MCF 10A (cell line): Measurements from ENCODE around the gene ASTN2. TPM values are rescaled to one million over a fixed set of nuclear protein-coding genes. Genes with fewer than 3 reads are reported as not detected.

Experiments used
- BruUV-seq: library from RNA; stranded (reverse); fragments of 400-500 nt; replicated peaks from 2 replicates; lab custom pipeline; 2021; lab: Mats Ljungman, UMichigan
- CTCF ChIA-PET: fragments of 300-600 bp; sonication (Branson Sonifier 250); formaldehyde crosslinking; extraction: SDS; loops from one replicate; lab custom pipeline; 2021; ENCODE audit warnings: antibody characterized with exemption, inconsistent platforms; lab: Yijun Ruan, JAX
- POLR2A ChIA-PET: fragments of 300-600, 350-650 bp; sonication (Branson Sonifier 250); formaldehyde crosslinking; extraction: SDS; loops from one replicate; lab custom pipeline; 2020; ENCODE audit warnings: antibody characterized with exemption, inconsistent platforms; lab: Yijun Ruan, JAX
- DNase-seq: peaks from one replicate; pipeline ENCODE4 v3.0.0-alpha.2; 2018; ENCODE audit not compliant: unreplicated experiment
- H3K27ac Mint-ChIP-seq: one replicate; pipeline ENCODE4 v1.8.0; 2022; ENCODE audit warnings: mild to moderate bottlenecking, low read depth, mixed read lengths; ENCODE audit not compliant: unreplicated experiment
- H3K27me3 Mint-ChIP-seq: one replicate; pipeline ENCODE4 v1.8.0; 2022; ENCODE audit warnings: mixed read lengths; ENCODE audit not compliant: insufficient read depth, unreplicated experiment
- H3K36me3 Mint-ChIP-seq: one replicate; pipeline ENCODE4 v1.8.0; 2022; ENCODE audit warnings: mild to moderate bottlenecking, moderate library complexity, mixed read lengths; ENCODE audit not compliant: insufficient read depth, unreplicated experiment
- H3K4me1 Mint-ChIP-seq: one replicate; pipeline ENCODE4 v1.8.0; 2022; ENCODE audit warnings: mixed read lengths; ENCODE audit not compliant: insufficient read depth, unreplicated experiment
- H3K4me3 Mint-ChIP-seq: one replicate; pipeline ENCODE4 v1.8.0; 2022; ENCODE audit warnings: mild to moderate bottlenecking, moderate library complexity, mixed read lengths; ENCODE audit not compliant: unreplicated experiment
- H3K9me3 Mint-ChIP-seq: one replicate; pipeline ENCODE4 v1.8.0; 2022; ENCODE audit warnings: mixed read lengths; ENCODE audit not compliant: unreplicated experiment
- CTCF ChIP-seq: fragments of 200-600 bp; IDR thresholded peaks from one replicate; pipeline ENCODE4 v1.8.0; 2022; ENCODE audit warnings: antibody characterized with exemption, mild to moderate bottlenecking; ENCODE audit not compliant: unreplicated experiment
- intact Hi-C: fragments of 100-400 bp; cut with micrococcal nuclease; formaldehyde crosslinking; loops from 2 replicates; pipeline ENCODE4 v1.14.1; 2022
- total RNA-seq: library from RNA; stranded (reverse); gene quantifications from 2 replicates; pipeline ENCODE4 v1.2.3, GENCODE V29; 2022

The ASTN2 gene
- total RNA-seq, 1 experiment from 2014 or later: 1.8 TPM

GRCh38 chr9:116797276-116797675, 617.6 kb downstream of the ASTN2 start:
- H3K4me1 Mint-ChIP-seq: peaks cover 5% of the 10 kb centered on the region
- no peak for DNase-seq
- no peaks in the 10 kb centered on the region for H3K9me3 Mint-ChIP-seq
- CTCF ChIA-PET: interaction anchor here (2.4 kb wide), 1 partner anchor 62 kb away, joined by 19 read pairs; no protein-coding TSS in a partner anchor
- BruUV-seq: no TSS peak
- H3K36me3 Mint-ChIP-seq: peaks cover 6% of the 10 kb centered on the region
- intact Hi-C loops: no loop called here
- H3K27me3 Mint-ChIP-seq: no peaks in the 10 kb centered on the region
- H3K27ac Mint-ChIP-seq: no peak overlapping the region
- POLR2A ChIA-PET: no interaction called here
- no peak for TF ChIP-seq CTCF
- no peak overlapping the region for H3K4me3 Mint-ChIP-seq

GRCh38 chr9:116796669-116797068, 618.2 kb downstream of the ASTN2 start:
- CTCF ChIA-PET: interaction anchor here (0.8 to 2.4 kb wide), 2 partner anchors 11 to 63 kb away, joined by 3 to 19 read pairs; no protein-coding TSS in a partner anchor
- no peak overlapping the region for H3K27ac Mint-ChIP-seq
- no peak overlapping the region for H3K4me3 Mint-ChIP-seq
- no peaks in the 10 kb centered on the region for H3K27me3 Mint-ChIP-seq
- peaks cover 5% of the 10 kb centered on the region for H3K4me1 Mint-ChIP-seq
- intact Hi-C loops: no loop called here
- BruUV-seq: no TSS peak
- TF ChIP-seq CTCF: no peak
- DNase-seq: no peak
- H3K36me3 Mint-ChIP-seq: peaks cover 6% of the 10 kb centered on the region
- POLR2A ChIA-PET: no interaction called here
- no peaks in the 10 kb centered on the region for H3K9me3 Mint-ChIP-seq

GRCh38 chr9:116795821-116796220, 619.0 kb downstream of the ASTN2 start:
- Mint-ChIP-seq H3K27me3 (no peaks in the 10 kb centered on the region), H3K4me1 (peaks cover 2% of the 10 kb centered on the region), H3K27ac (no peak overlapping the region), H3K36me3 (peaks cover 6% of the 10 kb centered on the region), H3K9me3 (no peaks in the 10 kb centered on the region), H3K4me3 (no peak overlapping the region)
- CTCF ChIA-PET: interaction anchor here (0.5 to 2.4 kb wide), 6 partner anchors 10 to 130 kb away, joined by 3 to 19 read pairs (median 3); no protein-coding TSS in a partner anchor
- BruUV-seq: no TSS peak
- no peak for TF ChIP-seq CTCF
- intact Hi-C loops: no loop called here
- POLR2A ChIA-PET: interaction anchor here (1.3 kb wide), 1 partner anchor 17 kb away, joined by 4 read pairs; no protein-coding TSS in a partner anchor
- DNase-seq: no peak

GRCh38 chr9:116792271-116792670, 622.6 kb downstream of the ASTN2 start:
- ChIA-PET CTCF (no interaction called here), POLR2A (no interaction called here)
- intact Hi-C loops: no loop called here
- no peak overlapping the region for H3K4me3 Mint-ChIP-seq
- no peaks in the 10 kb centered on the region for H3K27me3 Mint-ChIP-seq
- no peak for DNase-seq
- BruUV-seq: no TSS peak
- no peaks in the 10 kb centered on the region for H3K36me3 Mint-ChIP-seq
- no peaks in the 10 kb centered on the region for H3K4me1 Mint-ChIP-seq
- H3K9me3 Mint-ChIP-seq: no peaks in the 10 kb centered on the region
- H3K27ac Mint-ChIP-seq: no peak overlapping the region
- TF ChIP-seq CTCF: no peak
